Fibroblast of the aortic adventitia (primary cell): ENCODE data around the gene CLASP1. TPM values are rescaled to one million over a fixed set of nuclear protein-coding genes. Genes with fewer than 3 reads are reported as not detected.
"Not testable (repeated sequence)": the region's sequence is repeated elsewhere in the genome, so short reads cannot be mapped to it uniquely, and the experiment has no call there.

ENCODE experiments used
- DNase-seq: peaks from one replicate; pipeline ENCODE4 v3.0.0-alpha.2; 2010; ENCODE audit warnings: low read depth
- H3K4me3 ChIP-seq: 2 replicates; pipeline ENCODE4 v1.5.1; 2011; ENCODE audit warnings: low read depth, mild to moderate bottlenecking, control low read depth, low read length, moderate library complexity
- CTCF ChIP-seq: IDR thresholded peaks from 2 replicates; pipeline ENCODE4 v1.5.1; 2011; ENCODE audit warnings: mild to moderate bottlenecking, low read length, control low read depth, inconsistent platforms; ENCODE audit not compliant: insufficient read depth
- total RNA-seq: library from RNA; depleted of rRNA; stranded (reverse); fragments of >200 nt; gene quantifications from 2 replicates; pipeline ENCODE4 v1.2.3, GENCODE V29; 2012; ENCODE audit warnings: low replicate concordance

Gene CLASP1
- total RNA-seq, 1 donor: 45.6 TPM

GRCh38 chr2:121570036-121570666 is 79.1 kb downstream of the CLASP1 start:
- no peak overlapping the region for H3K4me3 ChIP-seq
- DNase-seq: no peak
- no peak for TF ChIP-seq CTCF

- TF ChIP-seq CTCF: no peak
- H3K4me3 ChIP-seq: no peak overlapping the region
- DNase-seq: no peak
These were observed 81.3 kb downstream of the CLASP1 start for GRCh38 chr2:121567957-121568409.

GRCh38 chr2:121567452-121567851 is 81.8 kb downstream of the CLASP1 start:
- TF ChIP-seq CTCF: no peak
- no peak for DNase-seq
- H3K4me3 ChIP-seq: no peak overlapping the region

GRCh38 chr2:121565389-121566250 is 83.6 kb downstream of the CLASP1 start:
- no peak overlapping the region for H3K4me3 ChIP-seq
- no peak for DNase-seq
- no peak for TF ChIP-seq CTCF

- DNase-seq: no peak
- TF ChIP-seq CTCF: no peak
- no peak overlapping the region for H3K4me3 ChIP-seq
These were observed 84.4 kb downstream of the CLASP1 start for GRCh38 chr2:121564905-121565304.

GRCh38 chr2:121563754-121564153 is 85.5 kb downstream of the CLASP1 start:
- DNase-seq, H3K4me3 ChIP-seq: not testable (repeated sequence)
